Neural crest cell (in vitro differentiated cells): ENCODE results near the gene BAIAP2L1. TPM values are rescaled to one million over a fixed set of nuclear protein-coding genes. Genes with fewer than 3 reads are reported as not detected.

Experiments used
- DNase-seq: peaks from one replicate; pipeline ENCODE4 v3.0.0; 2021; ENCODE audit warnings: low read depth, mixed read lengths, low spot score
- H3K27ac Mint-ChIP-seq: one replicate; pipeline ENCODE4 v1.8.0; 2021; ENCODE audit warnings: mild to moderate bottlenecking, mixed read lengths; ENCODE audit not compliant: unreplicated experiment
- H3K27me3 Mint-ChIP-seq: 2 replicates; pipeline ENCODE4 v1.8.0; 2021; ENCODE audit warnings: low read depth, mild to moderate bottlenecking, mixed read lengths
- H3K36me3 Mint-ChIP-seq: 2 replicates; pipeline ENCODE4 v1.8.0; 2021; ENCODE audit warnings: low read depth, mild to moderate bottlenecking, mixed read lengths
- H3K4me1 Mint-ChIP-seq: 2 replicates; pipeline ENCODE4 v1.8.0; 2021; ENCODE audit warnings: mixed read lengths
- H3K4me3 Mint-ChIP-seq: one replicate; pipeline ENCODE4 v1.8.0; 2021; ENCODE audit warnings: mild to moderate bottlenecking, mixed read lengths
- H3K9me3 Mint-ChIP-seq: 2 replicates; pipeline ENCODE4 v1.8.0; 2021; ENCODE audit warnings: mixed read lengths
- total RNA-seq: library from RNA; stranded (reverse); gene quantifications from 2 replicates; pipeline ENCODE4 v1.2.1, GENCODE V29; 2021
- TF ChIP-seq, protein P1 (sequence below): fragments of 200-600 bp; sonication (generic); conservative IDR thresholded peaks from 2 replicates; pipeline ENCODE4 v1.5.0; 2021; ENCODE audit warnings: antibody characterized with exemption, mild to moderate bottlenecking

BAIAP2L1 gene
- total RNA-seq, 1 donor from 2014 or later: 1.5 TPM

DNA sequence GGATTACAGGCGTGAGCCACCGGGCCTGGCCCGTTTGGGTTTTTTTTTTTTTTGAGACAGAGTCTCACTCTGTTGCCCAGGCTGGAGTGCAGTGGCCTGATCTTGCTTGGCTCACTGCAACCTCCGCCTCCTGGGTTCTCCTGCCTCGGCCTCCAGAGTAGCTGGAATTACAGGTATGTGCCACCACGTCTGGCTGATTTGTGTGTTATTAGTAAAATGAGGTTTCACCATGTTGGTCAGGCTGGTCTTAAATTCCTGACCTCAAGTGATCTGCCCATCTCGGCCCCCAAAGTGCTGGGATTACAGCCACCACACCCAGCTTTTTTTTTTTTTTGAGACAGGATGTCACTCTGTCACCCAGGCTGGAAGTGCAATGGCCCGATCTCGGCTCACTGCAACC, 5.9 kb upstream of the BAIAP2L1 start:
- Mint-ChIP-seq H3K9me3 (no peaks in the 10 kb centered on the region), H3K36me3 (no peaks in the 10 kb centered on the region), H3K27me3 (peaks cover 32% of the 10 kb centered on the region), H3K4me1 (no peaks in the 10 kb centered on the region), H3K27ac (no peak overlapping the region), H3K4me3 (no peak overlapping the region)
- TF ChIP-seq, protein P1, sequence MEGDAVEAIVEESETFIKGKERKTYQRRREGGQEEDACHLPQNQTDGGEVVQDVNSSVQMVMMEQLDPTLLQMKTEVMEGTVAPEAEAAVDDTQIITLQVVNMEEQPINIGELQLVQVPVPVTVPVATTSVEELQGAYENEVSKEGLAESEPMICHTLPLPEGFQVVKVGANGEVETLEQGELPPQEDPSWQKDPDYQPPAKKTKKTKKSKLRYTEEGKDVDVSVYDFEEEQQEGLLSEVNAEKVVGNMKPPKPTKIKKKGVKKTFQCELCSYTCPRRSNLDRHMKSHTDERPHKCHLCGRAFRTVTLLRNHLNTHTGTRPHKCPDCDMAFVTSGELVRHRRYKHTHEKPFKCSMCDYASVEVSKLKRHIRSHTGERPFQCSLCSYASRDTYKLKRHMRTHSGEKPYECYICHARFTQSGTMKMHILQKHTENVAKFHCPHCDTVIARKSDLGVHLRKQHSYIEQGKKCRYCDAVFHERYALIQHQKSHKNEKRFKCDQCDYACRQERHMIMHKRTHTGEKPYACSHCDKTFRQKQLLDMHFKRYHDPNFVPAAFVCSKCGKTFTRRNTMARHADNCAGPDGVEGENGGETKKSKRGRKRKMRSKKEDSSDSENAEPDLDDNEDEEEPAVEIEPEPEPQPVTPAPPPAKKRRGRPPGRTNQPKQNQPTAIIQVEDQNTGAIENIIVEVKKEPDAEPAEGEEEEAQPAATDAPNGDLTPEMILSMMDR: no peak
- no peak for DNase-seq

DNA sequence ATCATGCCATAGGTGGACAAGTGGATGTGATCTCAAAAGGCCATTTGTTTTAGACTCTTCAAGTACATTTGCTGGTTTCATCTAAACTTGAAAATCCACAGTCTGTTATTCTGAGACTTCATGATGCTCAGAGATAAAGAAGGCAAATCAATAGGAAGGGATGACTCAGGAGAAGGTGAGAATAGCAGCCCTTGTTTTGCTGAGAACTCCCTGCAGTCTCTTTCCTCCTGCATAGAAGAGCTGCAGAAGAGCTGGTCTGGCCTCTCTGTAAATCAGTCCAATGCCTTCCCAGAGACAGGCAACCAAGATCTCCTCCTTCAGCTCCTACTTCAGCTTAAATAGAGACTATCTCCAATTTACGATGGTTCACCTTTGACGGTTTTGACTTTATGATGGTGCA, 4.0 kb upstream of the BAIAP2L1 start:
- no peak overlapping the region for H3K27ac Mint-ChIP-seq
- no peaks in the 10 kb centered on the region for H3K9me3 Mint-ChIP-seq
- H3K36me3 Mint-ChIP-seq: no peaks in the 10 kb centered on the region
- TF ChIP-seq, protein P1: no peak
- H3K4me3 Mint-ChIP-seq: no peak overlapping the region
- DNase-seq: no peak
- H3K4me1 Mint-ChIP-seq: peaks cover under 1% of the 10 kb centered on the region
- H3K27me3 Mint-ChIP-seq: peaks cover 40% of the 10 kb centered on the region

DNA sequence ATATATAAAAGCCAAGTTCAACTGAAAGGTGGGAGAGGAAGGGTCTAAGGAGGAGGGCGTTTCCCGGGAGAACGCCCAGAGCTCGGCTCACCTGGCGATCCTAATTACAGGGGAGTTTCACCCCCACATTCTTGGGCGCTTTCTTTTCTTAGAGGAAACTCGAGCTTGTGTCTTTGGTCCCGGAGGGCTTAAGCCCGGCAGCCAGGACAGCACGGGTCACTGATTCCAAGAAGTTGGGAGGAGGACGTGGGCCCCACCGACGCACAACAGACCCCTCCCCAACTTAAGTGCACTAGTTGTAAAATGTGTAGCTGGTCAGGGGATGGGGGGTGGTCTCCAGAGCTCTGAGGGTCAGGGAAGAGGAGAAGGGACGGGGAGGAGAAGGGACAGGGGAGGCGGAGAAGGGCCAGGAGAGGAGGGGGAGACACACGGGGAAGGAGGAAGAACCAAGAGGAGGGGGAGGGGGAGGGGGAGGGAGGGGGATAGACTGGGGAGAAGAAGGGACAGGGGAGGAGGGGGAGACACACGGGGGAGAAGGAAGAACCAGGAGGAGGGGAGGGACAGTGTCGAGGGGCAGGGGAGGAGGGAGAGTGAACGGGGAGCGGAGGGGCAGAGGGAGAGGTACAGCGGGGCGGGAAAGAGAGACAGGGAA, 874 bp downstream of the BAIAP2L1 start:
- no peak overlapping the region for H3K27ac Mint-ChIP-seq
- peak overlapping the region; percentile 67 for H3K4me3 Mint-ChIP-seq
- no peaks in the 10 kb centered on the region for H3K36me3 Mint-ChIP-seq
- peaks cover 5% of the 10 kb centered on the region for H3K4me1 Mint-ChIP-seq
- H3K27me3 Mint-ChIP-seq: peaks cover 66% of the 10 kb centered on the region
- TF ChIP-seq, protein P1: no peak
- DNase-seq: no peak
- H3K9me3 Mint-ChIP-seq: no peaks in the 10 kb centered on the region

DNA sequence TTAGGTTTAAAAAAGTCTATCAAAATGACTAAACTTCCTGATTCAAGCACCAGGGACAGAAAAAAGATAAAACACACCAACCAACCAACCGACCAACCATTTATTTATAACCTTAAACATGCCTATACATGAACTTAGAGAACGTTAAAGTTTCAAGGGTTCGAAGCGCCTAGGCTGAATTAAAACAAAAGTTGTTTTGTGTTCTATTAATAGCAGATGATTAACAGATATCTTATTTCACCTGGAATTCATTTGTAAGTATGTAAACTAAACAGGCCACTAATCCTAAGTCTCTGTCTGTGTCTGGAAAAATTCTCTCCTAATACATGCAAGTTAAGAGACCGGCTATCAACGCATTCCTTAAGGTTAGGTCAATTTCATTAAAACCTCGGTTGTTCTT, 1.4 kb downstream of the BAIAP2L1 start:
- H3K4me1 Mint-ChIP-seq: peaks cover 5% of the 10 kb centered on the region
- no peaks in the 10 kb centered on the region for H3K9me3 Mint-ChIP-seq
- DNase-seq: no peak
- TF ChIP-seq, protein P1: no peak
- H3K27me3 Mint-ChIP-seq: peaks cover 61% of the 10 kb centered on the region
- peak overlapping the region; percentile 67 for H3K4me3 Mint-ChIP-seq
- no peaks in the 10 kb centered on the region for H3K36me3 Mint-ChIP-seq
- H3K27ac Mint-ChIP-seq: no peak overlapping the region

DNA sequence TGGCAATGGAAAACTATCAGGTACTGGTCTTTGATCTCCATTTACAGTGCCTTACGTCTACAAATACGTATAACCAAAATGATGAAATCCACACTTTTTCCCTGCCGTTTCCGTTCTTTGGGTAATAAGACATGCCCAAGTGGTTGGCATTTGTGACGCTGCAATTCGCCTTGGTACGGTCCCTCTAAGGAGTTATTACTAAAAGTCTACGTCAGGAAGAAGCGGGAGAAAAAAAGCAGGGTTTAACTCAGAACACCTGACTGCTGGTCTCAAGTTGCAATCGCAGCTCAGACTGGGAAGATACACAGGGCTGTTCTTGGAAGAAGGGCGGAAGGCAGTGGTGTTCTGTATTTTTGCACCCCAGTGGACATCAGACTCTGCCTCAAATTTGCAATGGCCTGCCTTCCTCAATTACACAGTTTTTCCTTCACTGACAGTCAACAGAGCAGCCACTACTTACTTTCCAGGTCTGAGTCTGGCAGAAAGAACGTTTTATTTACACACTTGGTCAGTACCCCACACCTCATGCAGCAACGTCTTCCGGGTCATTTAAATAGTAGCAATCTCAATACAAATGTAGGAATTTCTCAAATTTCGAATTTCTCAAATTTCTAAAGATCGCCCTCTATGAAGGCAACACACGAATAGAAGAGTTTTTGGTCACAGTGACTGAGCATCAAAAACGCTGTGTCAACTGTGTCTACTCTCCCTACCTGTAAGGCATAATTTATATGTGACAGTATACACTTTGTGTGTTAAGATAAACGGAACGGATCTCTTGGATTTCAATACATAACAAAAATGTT, 2.1 kb downstream of the BAIAP2L1 start:
- peaks cover 56% of the 10 kb centered on the region for H3K27me3 Mint-ChIP-seq
- DNase-seq: no peak
- H3K4me1 Mint-ChIP-seq: peaks cover 5% of the 10 kb centered on the region
- TF ChIP-seq, protein P1: no peak
- H3K27ac Mint-ChIP-seq: no peak overlapping the region
- no peaks in the 10 kb centered on the region for H3K36me3 Mint-ChIP-seq
- H3K9me3 Mint-ChIP-seq: no peaks in the 10 kb centered on the region
- peak overlapping the region; percentile 67 for H3K4me3 Mint-ChIP-seq
